Measurements from ENCODE around the gene ADGRG1. TPM values are rescaled to one million over a fixed set of nuclear protein-coding genes. Genes with fewer than 3 reads are reported as not detected.

ADGRG1 gene
- total RNA-seq, 4 donors from 2014 or later = 129 to 159 (median 136) TPM

DNA sequence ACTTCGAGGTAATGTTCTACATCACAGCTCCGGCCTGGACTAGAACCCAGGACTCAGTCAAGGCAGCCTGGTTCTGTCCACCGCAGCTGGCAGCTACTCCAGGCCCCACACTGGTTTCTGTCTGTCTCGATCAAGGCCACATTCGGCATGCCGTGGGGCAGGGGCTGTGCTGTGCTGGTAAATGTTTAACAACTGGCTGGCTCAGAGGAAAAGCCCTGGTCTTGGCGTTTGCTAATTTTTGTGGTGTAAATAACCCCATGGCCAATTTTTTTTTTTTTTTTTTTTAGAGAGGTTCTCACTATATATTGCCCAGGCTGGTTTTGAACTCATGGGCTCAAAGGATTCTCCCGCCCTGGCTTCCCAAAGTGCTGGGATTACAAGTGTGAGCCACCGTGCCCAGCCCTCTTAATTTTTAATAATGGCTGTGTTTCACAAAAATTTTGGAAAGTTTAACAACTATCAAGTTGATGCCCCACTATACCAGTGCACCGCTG, 65.8 kb downstream of the ADGRG1 start:
- DNase-seq (ENCODE audit: low spot score in 2 of 2) = peak in 1 of 2 donors; percentile 67

DNA sequence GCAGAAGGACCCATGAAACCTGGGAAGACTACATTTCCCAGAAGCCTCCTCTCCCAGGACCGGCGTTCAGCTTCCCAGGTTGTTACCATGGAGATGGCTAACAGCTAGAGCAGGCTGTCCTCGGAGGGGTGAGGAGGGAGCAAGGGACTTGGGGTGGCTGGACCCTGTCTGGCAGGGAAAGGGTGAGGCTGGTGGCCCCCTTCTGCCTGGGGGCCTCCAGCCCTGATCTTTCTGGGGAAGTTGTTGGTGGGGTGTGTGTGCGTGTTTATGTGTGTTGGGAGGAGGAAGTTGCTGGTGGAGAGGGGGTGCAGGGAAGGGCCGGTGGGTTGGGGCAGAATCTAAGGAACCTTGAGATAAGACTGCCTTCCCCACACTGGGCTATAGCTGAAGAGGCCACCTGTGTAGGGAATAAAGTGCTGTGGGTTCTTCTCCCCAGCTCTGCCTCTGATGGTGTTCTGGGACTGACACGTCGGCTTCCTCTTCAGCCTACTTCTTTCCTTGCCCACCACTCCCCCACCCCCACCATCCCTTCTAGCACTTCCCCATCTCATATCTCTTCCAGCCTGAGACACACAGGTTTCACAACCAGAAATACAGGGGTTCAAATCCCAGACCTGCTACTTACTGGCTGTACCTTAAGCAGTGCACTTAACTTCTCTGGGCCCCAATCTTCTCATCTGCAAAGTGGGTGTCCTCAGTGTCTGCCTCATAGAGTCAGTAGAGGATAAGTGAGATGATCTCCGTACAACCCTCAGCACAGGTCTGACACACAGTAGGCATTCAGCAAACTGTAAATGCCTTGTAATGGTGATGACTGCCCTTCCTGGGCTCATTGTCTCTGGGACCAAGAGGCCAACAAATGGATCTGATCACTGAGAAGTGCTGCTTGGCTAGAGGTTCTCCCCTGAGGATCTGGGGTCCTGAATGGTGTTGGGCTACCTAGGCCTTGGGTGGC, 66.6 kb downstream of the ADGRG1 start, which contains the start of gene DRC7:
Gene DRC7, plus strand, starts transcription at position 82 of the 955 bp plus-strand sequence. CDS start 3,144 bp downstream, outside the sequence.
- 44 to 46% methylated on average over 8 of the region's 8 CpGs for WGBS, 2 donors
- peak; percentile 30 to 77 for DNase-seq (ENCODE audit: low spot score in 2 of 2)
- intact Hi-C loops (cut with DNase I; ENCODE audit: low total_unique reads) = no loop called here
- H3K4me3 ChIP-seq (ENCODE audit: low read depth, poor library complexity, severe bottlenecking) = no peak within 1 kb of the TSS
- TF ChIP-seq, protein P1, sequence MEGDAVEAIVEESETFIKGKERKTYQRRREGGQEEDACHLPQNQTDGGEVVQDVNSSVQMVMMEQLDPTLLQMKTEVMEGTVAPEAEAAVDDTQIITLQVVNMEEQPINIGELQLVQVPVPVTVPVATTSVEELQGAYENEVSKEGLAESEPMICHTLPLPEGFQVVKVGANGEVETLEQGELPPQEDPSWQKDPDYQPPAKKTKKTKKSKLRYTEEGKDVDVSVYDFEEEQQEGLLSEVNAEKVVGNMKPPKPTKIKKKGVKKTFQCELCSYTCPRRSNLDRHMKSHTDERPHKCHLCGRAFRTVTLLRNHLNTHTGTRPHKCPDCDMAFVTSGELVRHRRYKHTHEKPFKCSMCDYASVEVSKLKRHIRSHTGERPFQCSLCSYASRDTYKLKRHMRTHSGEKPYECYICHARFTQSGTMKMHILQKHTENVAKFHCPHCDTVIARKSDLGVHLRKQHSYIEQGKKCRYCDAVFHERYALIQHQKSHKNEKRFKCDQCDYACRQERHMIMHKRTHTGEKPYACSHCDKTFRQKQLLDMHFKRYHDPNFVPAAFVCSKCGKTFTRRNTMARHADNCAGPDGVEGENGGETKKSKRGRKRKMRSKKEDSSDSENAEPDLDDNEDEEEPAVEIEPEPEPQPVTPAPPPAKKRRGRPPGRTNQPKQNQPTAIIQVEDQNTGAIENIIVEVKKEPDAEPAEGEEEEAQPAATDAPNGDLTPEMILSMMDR (IDR thresholded peaks at IDR 0.05) = no peak
- no peak for TF ChIP-seq POLR2A (IDR thresholded peaks at IDR 0.05)

More for the DNA sequence above, 65.8 kb downstream of the ADGRG1 start:
- intact Hi-C loops (cut with DNase I; ENCODE audit: low total_unique reads) = no loop called here
- H3K4me3 ChIP-seq (ENCODE audit: low read depth, poor library complexity, severe bottlenecking) = no peak overlapping the region
- 64 to 68% methylated on average over 10 of the region's 10 CpGs for WGBS, 2 donors
- no peak for TF ChIP-seq POLR2A (IDR thresholded peaks at IDR 0.05)
- TF ChIP-seq, protein P1 (IDR thresholded peaks at IDR 0.05) = no peak

DNA sequence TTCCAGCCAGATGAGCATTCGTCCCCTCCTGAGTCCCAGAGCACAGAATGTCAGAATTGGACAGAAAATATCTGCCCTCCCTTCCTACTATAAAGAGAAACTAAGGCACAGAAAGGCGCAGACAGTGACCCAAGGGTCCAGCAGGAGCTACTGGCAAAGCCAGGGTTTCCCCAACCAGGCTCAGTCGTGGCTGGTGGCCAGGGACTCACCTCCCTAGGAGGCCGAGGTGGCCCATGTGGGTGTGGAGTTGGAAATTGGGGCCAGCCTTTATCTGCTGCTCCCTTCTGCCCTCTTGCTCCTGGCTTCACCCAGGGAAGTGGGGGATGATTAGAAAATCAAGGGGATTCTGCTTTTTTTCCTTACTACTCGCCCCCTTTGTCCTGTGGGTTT, 67.2 kb downstream of the ADGRG1 start:
- H3K4me3 ChIP-seq (ENCODE audit: low read depth, poor library complexity, severe bottlenecking) = no peak overlapping the region
- intact Hi-C loops (cut with DNase I; ENCODE audit: low total_unique reads) = no loop called here
- WGBS, 2 donors = 70 to 73% methylated on average over 5 of the region's 5 CpGs
- no peak for TF ChIP-seq POLR2A (IDR thresholded peaks at IDR 0.05)
- peak in 1 of 2 donors; percentile 65 for DNase-seq (ENCODE audit: low spot score in 2 of 2)

DNA sequence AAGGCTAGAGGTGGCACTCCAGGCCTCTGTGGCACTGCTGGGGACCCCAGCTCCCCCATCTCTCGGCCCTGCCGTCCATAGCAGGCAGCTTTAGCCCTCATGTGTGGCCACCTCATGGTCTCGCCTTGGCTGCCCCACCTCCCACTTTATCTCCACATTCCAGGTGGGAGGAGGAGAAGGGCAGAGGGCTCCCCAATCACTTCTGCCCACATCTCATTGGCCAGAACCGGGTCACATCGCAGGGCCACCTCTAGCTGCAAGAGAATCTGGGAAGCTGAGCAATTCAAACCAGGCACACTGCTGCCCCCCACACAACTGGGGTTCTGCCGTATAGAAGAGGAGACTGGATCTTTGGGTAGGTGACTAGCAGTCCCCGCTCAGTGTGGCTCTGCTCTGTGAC, 67.8 kb downstream of the ADGRG1 start:
- no peak for TF ChIP-seq POLR2A (IDR thresholded peaks at IDR 0.05)
- TF ChIP-seq, protein P1 (IDR thresholded peaks at IDR 0.05) = no peak
- intact Hi-C loops (cut with DNase I; ENCODE audit: low total_unique reads) = no loop called here
- 68 to 82% methylated on average over 7 of the region's 7 CpGs for WGBS, 2 donors
- DNase-seq (ENCODE audit: low spot score in 2 of 2) = peak in 1 of 2 donors; percentile 56
- no peak overlapping the region for H3K4me3 ChIP-seq (ENCODE audit: low read depth, poor library complexity, severe bottlenecking)

DNA sequence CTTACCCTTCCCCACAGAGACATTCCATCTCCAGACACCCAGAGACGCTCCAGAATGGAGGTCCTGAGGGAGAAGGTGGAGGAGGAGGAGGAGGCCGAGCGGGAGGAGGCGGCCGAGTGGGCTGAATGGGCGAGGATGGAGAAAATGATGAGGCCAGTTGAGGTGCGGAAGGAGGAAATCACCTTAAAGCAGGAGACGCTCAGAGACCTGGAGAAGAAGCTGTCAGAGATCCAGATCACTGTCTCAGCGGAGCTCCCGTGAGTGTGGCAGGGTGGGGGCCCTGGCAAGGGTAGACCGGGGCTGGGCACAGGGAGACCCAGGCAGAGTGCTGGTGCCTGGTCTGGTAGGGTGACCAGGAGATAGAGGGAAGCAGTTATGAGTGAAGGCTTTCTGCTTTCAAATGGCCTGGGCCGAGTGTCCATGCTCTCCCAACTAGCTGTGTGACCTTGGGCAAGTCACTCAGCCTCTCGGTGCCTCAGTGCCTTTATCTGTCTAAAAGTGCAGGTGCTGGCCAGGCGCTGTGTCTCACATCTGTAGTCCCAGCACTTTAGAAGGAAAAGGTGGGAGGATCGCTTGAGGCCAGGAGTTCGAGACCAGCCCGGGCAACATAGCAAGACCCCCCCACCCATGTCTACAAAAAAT, 69.6 kb downstream of the ADGRG1 start:
- no peak overlapping the region for H3K4me3 ChIP-seq (ENCODE audit: low read depth, poor library complexity, severe bottlenecking)
- 93 to 94% methylated on average over 17 of the region's 17 CpGs for WGBS, 2 donors
- peak in 1 of 2 donors; percentile 64 for DNase-seq (ENCODE audit: low spot score in 2 of 2)
- TF ChIP-seq, protein P1 (IDR thresholded peaks at IDR 0.05) = no peak
- no peak for TF ChIP-seq POLR2A (IDR thresholded peaks at IDR 0.05)
- intact Hi-C loops (cut with DNase I; ENCODE audit: low total_unique reads) = no loop called here
